Psoas muscle (tissue), 8 donors: ENCODE measurements around the gene JOSD2. TPM values are rescaled to one million over a fixed set of nuclear protein-coding genes. Genes with fewer than 3 reads are reported as not detected.

ENCODE experiments used
- ATAC-seq, 4 donors: fragments of 200-7000 bp; cut with Tn5 transposase; one replicate each; pipeline ENCODE4 v1.9.1; 2020; ENCODE audit warnings: moderate library complexity in 3 of 4, mild to moderate bottlenecking in 2 of 4
- DNase-seq, 2 donors: peaks; one replicate each; pipeline ENCODE4 v3.0.0-alpha.2; 2020
- H3K27ac ChIP-seq: fragments of 200-600 bp; one replicate; pipeline ENCODE4 v1.8.0; 2022
- H3K27me3 ChIP-seq, 3 donors: fragments of 200-600 bp in 1 of 3; one replicate each; pipeline versions ENCODE4 v1.6.1 to v1.8.0; 2013 to 2022; ENCODE audit warnings: low read length in 2 of 3, mild to moderate bottlenecking in 2 of 3, moderate library complexity in 1 of 3; ENCODE audit not compliant: insufficient read depth in 3 of 3
- H3K36me3 ChIP-seq, 2 donors: fragments of 200-600 bp in 1 of 2; one replicate each; pipeline versions ENCODE4 v1.6.1 to v1.8.0; 2013 to 2022; ENCODE audit warnings: low read depth in 1 of 2, mild to moderate bottlenecking in 1 of 2, moderate library complexity in 1 of 2; ENCODE audit not compliant: insufficient read depth in 1 of 2
- H3K4me1 ChIP-seq: fragments of 200-600 bp; one replicate; pipeline ENCODE4 v1.8.0; 2022
- H3K4me3 ChIP-seq: fragments of 200-600 bp; one replicate; pipeline ENCODE4 v1.8.0; 2022; ENCODE audit warnings: mild to moderate bottlenecking
- H3K9me3 ChIP-seq: fragments of 200-600 bp; one replicate; pipeline ENCODE4 v1.8.0; 2022
- CTCF ChIP-seq: fragments of 200-600 bp; IDR thresholded peaks from one replicate; pipeline ENCODE4 v1.8.0; 2022; ENCODE audit warnings: antibody characterized with exemption
- WGBS, 3 donors: extraction: QIAGEN DNeasy Blood & Tissue Kit; methylation state at CpG; one replicate each; pipeline versions ENCODE4 v1.1.6 to v1.1.7; 2013; 5-methylcytosine and 5-hydroxymethylcytosine counted together
- intact Hi-C, 2 donors: fragments of 100-400 bp; cut with DNase I; formaldehyde crosslinking; loops; one replicate each; pipeline versions ENCODE4 v1.11.0 to v1.14.2; 2022
- polyA plus RNA-seq, 3 donors: library from polyadenylated mRNA; stranded (reverse); fragments of 200-250 nt; gene quantifications; one replicate each; pipeline ENCODE4 v1.2.3, GENCODE V29; 2013
- total RNA-seq, 4 donors: library from RNA; stranded (reverse); fragmentation: NEBNext Ultra II Directional in 2 of 4; extraction: Animal tissue kit (Norgen Biotek cat#: 25700) in 2 of 4; gene quantifications; one replicate each; pipeline versions ENCODE4 v1.2.1 to v1.2.4, GENCODE V29; 2021 to 2023
- donor health status: healthy with polysubstance abuse.
- donor health status: DM: no; HTN: no; CAD: no; lungs with moderate emphysema.
- donor health status: Bipolar disorder and iron deficiency.
- donor health status: healthy.
- donor health status: DM: yes; HTN: yes; CAD: no.
- donor health status: DM: no; HTN: no; CAD: no.
- donor health status: DM: no; HTN: no; CAD: no.
- donor health status: DM: yes; HTN: yes; CAD: no.

Gene JOSD2
- total and polyA plus RNA-seq, 7 donors, result 28.5 to 87.2 (median 41.0) TPM

- no peaks in the 10 kb centered on the region for H3K4me1 ChIP-seq
- intact Hi-C loops, result no loop called here
Observed at GRCh38 chr19:50516964-50517703, 6.1 kb upstream of the JOSD2 start.

GRCh38 chr19:50516456-50516855 lies 5.5 kb upstream of the JOSD2 start:
- intact Hi-C loops, result no loop called here
- WGBS, 3 donors, result 42 to 46% (median 44%) methylated on average over 12 of the region's 12 CpGs
- TF ChIP-seq CTCF, result no peak

More at GRCh38 chr19:50516964-50517703, 6.1 kb upstream of the JOSD2 start:
- Histone ChIP-seq H3K9me3 (no peaks in the 10 kb centered on the region), H3K36me3 (no peaks in the 10 kb centered on the region), H3K27ac (no peak overlapping the region), H3K27me3 (peaks cover 0 to 23% (median 3%) of the 10 kb centered on the region in 3 donors), H3K4me3 (no peak overlapping the region)
- DNase-seq (no peak), ATAC-seq (no peak)
- TF ChIP-seq CTCF, result no peak
- WGBS, 3 donors, result 55 to 66% (median 62%) methylated on average over 43 to 53 of the region's 53 CpGs

GRCh38 chr19:50515168-50515561 lies 4.2 kb upstream of the JOSD2 start:
- Histone ChIP-seq H3K4me1 (peaks cover 3% of the 10 kb centered on the region), H3K27ac (no peak overlapping the region), H3K4me3 (no peak overlapping the region), H3K9me3 (no peaks in the 10 kb centered on the region), H3K36me3 (no peaks in the 10 kb centered on the region), H3K27me3 (peaks cover 0 to 23% (median 3%) of the 10 kb centered on the region in 3 donors)
- intact Hi-C loops, result no loop called here
- DNase-seq (no peak), ATAC-seq (no peak)
- WGBS, 3 donors, result 54 to 62% (median 61%) methylated on average over 7 to 11 of the region's 11 CpGs
- no peak for TF ChIP-seq CTCF

More at GRCh38 chr19:50516456-50516855, 5.5 kb upstream of the JOSD2 start:
- Histone ChIP-seq H3K9me3 (no peaks in the 10 kb centered on the region), H3K27ac (no peak overlapping the region), H3K27me3 (peaks cover 0 to 23% (median 3%) of the 10 kb centered on the region in 3 donors), H3K4me3 (no peak overlapping the region), H3K4me1 (no peaks in the 10 kb centered on the region), H3K36me3 (no peaks in the 10 kb centered on the region)
- ATAC-seq (no peak), DNase-seq (no peak)

GRCh38 chr19:50514346-50515167 lies 3.6 kb upstream of the JOSD2 start:
- H3K4me3 ChIP-seq, result no peak overlapping the region
- DNase-seq (no peak), ATAC-seq (no peak)
- intact Hi-C loops, result loop anchor here in 1 of 2 donors (5.0 kb wide), 1 partner anchor 37 kb away; the partner anchor contains the start of genes EMC10 and GARIN5A
- no peaks in the 10 kb centered on the region for H3K36me3 ChIP-seq
- H3K27me3 ChIP-seq, result peaks cover 0 to 23% (median 3%) of the 10 kb centered on the region in 3 donors
- peaks cover 7% of the 10 kb centered on the region for H3K4me1 ChIP-seq
- TF ChIP-seq CTCF, result no peak
- WGBS, 3 donors, result 37 to 56% (median 42%) methylated on average over 36 to 38 of the region's 38 CpGs
- no peaks in the 10 kb centered on the region for H3K9me3 ChIP-seq
- no peak overlapping the region for H3K27ac ChIP-seq
